Measurements from ENCODE around the gene TMEM217.

The TMEM217 gene

DNA sequence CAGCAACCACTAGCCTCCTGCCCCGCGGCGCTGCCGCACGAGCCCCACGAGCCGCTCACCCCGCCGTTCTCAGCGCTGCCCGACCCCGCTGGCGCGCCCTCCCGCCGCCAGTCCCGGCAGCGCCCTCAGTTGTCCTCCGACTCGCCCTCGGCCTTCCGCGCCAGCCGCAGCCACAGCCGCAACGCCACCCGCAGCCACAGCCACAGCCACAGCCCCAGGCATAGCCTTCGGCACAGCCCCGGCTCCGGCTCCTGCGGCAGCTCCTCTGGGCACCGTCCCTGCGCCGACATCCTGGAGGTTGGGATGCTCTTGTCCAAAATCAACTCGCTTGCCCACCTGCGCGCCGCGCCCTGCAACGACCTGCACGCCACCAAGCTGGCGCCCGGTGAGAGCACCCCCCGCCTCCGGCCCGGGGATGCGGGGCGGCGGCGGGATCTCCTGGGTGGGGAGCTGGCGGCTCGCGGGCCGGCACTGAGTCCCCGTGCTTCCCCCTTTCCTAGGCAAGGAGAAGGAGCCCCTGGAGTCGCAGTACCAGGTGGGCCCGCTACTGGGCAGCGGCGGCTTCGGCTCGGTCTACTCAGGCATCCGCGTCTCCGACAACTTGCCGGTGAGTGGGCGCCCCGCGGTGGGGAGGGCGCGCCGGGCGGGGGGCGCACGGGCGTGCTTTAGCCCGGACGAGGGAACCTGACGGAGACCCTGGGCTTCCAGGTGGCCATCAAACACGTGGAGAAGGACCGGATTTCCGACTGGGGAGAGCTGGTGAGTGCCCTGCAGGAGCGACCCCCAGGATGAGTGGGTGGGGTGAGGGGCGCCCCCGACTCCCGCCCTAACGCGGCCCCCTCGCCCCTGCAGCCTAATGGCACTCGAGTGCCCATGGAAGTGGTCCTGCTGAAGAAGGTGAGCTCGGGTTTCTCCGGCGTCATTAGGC lies 87.4 kb downstream of the TMEM217 start:
- peak in 1 of 3 donors; percentile 27 for DNase-seq (ENCODE audit: low read depth in 3 of 3, low spot score in 1 of 3)

DNA sequence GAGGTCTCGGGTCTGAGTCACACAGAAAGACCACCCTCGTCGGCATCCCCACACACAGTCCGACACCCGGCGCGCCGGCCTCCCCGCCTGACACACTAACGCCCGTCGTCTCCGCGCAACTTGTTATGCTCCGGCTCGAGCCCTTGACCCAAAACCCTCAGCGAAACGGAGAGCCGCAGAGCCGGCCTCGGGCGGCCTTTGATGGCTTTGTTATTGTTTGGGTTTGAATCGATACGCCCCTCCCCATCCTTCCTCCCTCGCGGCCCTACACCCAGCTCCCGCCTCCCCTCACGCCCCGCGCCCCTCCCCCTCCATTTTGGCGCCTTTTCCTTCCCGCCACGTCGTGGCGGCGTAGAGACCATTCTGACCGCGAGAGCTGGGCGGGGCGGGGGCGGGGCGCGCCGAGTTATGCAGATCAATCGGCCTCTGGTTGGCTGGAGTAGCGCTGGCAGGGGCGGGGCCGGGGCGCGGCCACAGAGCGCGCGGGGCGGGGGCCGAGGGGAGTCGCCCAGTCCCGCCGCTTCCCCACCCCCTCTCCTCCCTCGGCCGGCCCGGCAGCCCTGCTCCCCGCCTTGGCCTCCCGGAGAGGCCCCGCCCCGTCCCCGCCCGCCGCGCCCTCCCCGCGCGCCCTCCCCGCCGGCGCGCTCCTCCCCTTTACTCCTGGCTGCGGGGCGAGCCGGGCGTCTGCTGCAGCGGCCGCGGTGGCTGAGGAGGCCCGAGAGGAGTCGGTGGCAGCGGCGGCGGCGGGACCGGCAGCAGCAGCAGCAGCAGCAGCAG lies 88.3 kb downstream of the TMEM217 start, which contains the start of gene PIM1:
Gene PIM1 (plus strand): TSS at position 657 of the 777 bp plus-strand sequence. CDS start 424 bp downstream, outside the sequence.
- DNase-seq (ENCODE audit: low read depth in 3 of 3, low spot score in 1 of 3): peak; percentile 99

- no peak for DNase-seq (ENCODE audit: low read depth in 3 of 3, low spot score in 1 of 3)
These were observed 89.0 kb downstream of the TMEM217 start for GRCh38 chr6:37168811-37169495.

DNA sequence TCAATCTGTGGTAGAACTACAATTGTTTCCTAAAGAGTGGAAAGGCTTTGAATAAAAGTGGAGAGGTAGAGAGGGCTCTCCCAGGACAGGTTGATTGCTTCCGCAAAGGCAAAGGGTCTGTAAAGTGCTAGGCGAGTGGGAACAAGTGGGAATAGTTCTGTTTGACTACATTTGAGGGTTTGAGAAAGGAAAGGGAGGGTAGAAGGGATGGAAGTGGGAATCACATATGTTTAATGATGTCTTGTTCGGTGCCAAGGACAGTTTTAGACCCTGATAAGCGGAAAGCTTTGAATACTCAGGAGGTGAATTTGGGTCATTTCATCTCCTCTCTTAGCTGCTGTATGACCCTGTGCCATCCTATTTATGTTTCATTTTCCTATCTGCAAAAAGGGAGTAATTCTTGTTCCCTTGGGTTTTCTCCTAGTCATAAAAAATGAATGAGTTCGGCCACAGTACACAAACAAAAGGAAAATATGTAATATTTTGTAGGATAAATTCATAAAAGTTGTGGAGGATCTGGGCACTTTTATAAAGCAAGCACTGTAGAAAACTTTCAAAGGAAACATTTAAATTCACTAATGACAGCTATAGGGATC lies 89.7 kb downstream of the TMEM217 start:
- DNase-seq (ENCODE audit: low read depth in 3 of 3, low spot score in 1 of 3): no peak

- DNase-seq (ENCODE audit: low read depth in 3 of 3, low spot score in 1 of 3): no peak
These were observed 95.2 kb downstream of the TMEM217 start for GRCh38 chr6:37162740-37163139.
